ENCODE measurements around the gene CARD10. TPM values are rescaled to one million over a fixed set of nuclear protein-coding genes. Genes with fewer than 3 reads are reported as not detected.

Gene CARD10
- total and polyA plus RNA-seq, 2 of the 13 experiments (the other 11 are each of a cell fraction or from before 2014, with no cell fraction given): 35.2 to 55.8 TPM

DNA sequence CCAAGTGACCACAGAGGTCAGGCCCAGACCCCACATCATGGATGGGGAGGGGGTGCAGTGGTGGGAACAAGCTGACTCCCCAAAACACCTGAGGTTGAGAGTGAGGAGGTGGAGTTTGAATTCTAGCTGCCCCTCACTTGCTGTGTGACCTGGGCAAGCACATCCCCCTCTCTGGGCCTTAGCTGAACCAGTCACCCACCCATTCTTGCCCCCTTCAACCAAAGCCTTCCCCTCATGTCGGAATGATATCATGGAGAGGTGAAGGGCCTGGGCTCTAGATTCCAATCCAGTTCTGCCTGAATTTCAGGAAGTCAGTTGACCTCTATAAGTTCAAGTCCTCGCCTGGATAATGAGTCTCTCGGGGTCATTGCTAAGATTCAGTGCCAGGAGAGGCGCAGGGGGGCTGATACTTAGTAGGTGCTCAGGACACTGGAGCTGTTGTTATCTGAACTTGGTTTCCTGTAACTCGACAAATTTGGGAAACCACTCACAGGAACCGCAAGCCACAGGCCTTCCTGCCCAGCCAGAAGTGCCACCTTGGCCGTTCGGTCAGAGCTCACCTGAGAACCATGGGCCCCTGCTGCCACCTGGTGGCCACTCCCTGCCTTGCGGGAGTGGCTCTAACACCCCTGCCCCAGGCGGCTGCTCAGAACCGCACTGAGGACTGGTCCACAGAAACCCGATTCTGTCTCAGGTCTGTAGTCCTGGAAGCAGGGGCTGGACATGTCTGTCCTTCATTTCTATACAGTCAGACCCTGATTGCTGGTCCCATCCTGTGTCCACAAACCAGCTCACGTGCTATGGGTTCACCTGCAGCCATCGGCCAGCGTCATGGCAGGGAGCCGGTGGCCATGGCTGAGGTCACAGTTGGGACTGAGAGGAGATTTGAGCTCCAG, 47.9 kb upstream of the CARD10 start (continued):
- TF ChIP-seq ZNF564 (CRISPR knock-in tag; IDR thresholded peaks at IDR 0.05): 0 out of 2 replicates have a peak, but pooled peaks have one; percentile 48
- TF ChIP-seq RNF2 (conservative IDR thresholded peaks at IDR 0.05; ENCODE audit: low read depth): no peak
- TF ChIP-seq, protein P1, sequence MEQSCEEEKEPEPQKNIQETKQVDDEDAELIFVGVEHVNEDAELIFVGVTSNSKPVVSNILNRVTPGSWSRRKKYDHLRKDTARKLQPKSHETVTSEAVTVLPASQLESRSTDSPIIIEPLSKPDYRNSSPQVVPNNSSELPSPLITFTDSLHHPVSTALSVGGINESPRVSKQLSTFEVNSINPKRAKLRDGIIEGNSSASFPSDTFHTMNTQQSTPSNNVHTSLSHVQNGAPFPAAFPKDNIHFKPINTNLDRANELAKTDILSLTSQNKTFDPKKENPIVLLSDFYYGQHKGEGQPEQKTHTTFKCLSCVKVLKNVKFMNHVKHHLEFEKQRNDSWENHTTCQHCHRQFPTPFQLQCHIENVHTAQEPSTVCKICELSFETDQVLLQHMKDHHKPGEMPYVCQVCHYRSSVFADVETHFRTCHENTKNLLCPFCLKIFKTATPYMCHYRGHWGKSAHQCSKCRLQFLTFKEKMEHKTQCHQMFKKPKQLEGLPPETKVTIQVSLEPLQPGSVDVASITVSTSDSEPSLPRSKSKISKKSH (CRISPR knock-in tag; IDR thresholded peaks at IDR 0.05; ENCODE audit: borderline replicate concordance): no peak
- peak; percentile 25; the same call in 1 of the 2 replicates for TF ChIP-seq NFYB (CRISPR knock-in tag; IDR thresholded peaks at IDR 0.05)
- TF ChIP-seq ZNF563 (CRISPR knock-in tag; IDR thresholded peaks at IDR 0.05): no peak
- no peak for TF ChIP-seq EHMT2 (IDR thresholded peaks at IDR 0.05; ENCODE audit: borderline replicate concordance, low read depth, low read length)
- no peak for TF ChIP-seq ZNF841 (CRISPR knock-in tag; IDR thresholded peaks at IDR 0.05; ENCODE audit: borderline replicate concordance)
- no peak for TF ChIP-seq ZNF350 (CRISPR knock-in tag; IDR thresholded peaks at IDR 0.05; ENCODE audit: borderline replicate concordance, low read depth)
- TF ChIP-seq ZNF3 (CRISPR knock-in tag; IDR thresholded peaks at IDR 0.05): no peak
- TF ChIP-seq, protein P2, sequence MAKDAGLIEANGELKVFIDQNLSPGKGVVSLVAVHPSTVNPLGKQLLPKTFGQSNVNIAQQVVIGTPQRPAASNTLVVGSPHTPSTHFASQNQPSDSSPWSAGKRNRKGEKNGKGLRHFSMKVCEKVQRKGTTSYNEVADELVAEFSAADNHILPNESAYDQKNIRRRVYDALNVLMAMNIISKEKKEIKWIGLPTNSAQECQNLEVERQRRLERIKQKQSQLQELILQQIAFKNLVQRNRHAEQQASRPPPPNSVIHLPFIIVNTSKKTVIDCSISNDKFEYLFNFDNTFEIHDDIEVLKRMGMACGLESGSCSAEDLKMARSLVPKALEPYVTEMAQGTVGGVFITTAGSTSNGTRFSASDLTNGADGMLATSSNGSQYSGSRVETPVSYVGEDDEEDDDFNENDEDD (CRISPR knock-in tag; IDR thresholded peaks at IDR 0.05; ENCODE audit: borderline replicate concordance): no peak
- TF ChIP-seq SYNCRIP (IDR thresholded peaks at IDR 0.05; ENCODE audit: insufficient read depth, low read depth, low read length): no peak
- TF ChIP-seq FOXA1 (IDR thresholded peaks at IDR 0.05): no peak
- no peak for TF ChIP-seq FOXA1 (CRISPR knock-in tag; IDR thresholded peaks at IDR 0.05)
- no peak for TF ChIP-seq FOXA3 (CRISPR knock-in tag; IDR thresholded peaks at IDR 0.05)
- TF ChIP-seq SIX4 (CRISPR knock-in tag; IDR thresholded peaks at IDR 0.05): no peak
- TF ChIP-seq, protein P3, sequence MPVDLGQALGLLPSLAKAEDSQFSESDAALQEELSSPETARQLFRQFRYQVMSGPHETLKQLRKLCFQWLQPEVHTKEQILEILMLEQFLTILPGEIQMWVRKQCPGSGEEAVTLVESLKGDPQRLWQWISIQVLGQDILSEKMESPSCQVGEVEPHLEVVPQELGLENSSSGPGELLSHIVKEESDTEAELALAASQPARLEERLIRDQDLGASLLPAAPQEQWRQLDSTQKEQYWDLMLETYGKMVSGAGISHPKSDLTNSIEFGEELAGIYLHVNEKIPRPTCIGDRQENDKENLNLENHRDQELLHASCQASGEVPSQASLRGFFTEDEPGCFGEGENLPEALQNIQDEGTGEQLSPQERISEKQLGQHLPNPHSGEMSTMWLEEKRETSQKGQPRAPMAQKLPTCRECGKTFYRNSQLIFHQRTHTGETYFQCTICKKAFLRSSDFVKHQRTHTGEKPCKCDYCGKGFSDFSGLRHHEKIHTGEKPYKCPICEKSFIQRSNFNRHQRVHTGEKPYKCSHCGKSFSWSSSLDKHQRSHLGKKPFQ (CRISPR knock-in tag; IDR thresholded peaks at IDR 0.05; ENCODE audit: insufficient replicate concordance): no peak
- no peak for TF ChIP-seq HOXA5 (CRISPR knock-in tag; IDR thresholded peaks at IDR 0.05)
- peak; percentile 64 for TF ChIP-seq YY1 (IDR thresholded peaks at IDR 0.05; ENCODE audit: insufficient read depth, insufficient replicate concordance, low read depth, low read length)
- TF ChIP-seq ERF (CRISPR knock-in tag; IDR thresholded peaks at IDR 0.05): no peak
- peak; percentile 22; the same call in 1 of the 2 replicates for TF ChIP-seq ELF1 (CRISPR knock-in tag; IDR thresholded peaks at IDR 0.05)
- 0 out of 2 replicates have a peak, but pooled peaks have one; percentile 76 for TF ChIP-seq NRL (CRISPR knock-in tag; IDR thresholded peaks at IDR 0.05; ENCODE audit: borderline replicate concordance)
- TF ChIP-seq, protein P4, sequence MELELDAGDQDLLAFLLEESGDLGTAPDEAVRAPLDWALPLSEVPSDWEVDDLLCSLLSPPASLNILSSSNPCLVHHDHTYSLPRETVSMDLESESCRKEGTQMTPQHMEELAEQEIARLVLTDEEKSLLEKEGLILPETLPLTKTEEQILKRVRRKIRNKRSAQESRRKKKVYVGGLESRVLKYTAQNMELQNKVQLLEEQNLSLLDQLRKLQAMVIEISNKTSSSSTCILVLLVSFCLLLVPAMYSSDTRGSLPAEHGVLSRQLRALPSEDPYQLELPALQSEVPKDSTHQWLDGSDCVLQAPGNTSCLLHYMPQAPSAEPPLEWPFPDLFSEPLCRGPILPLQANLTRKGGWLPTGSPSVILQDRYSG (CRISPR knock-in tag; IDR thresholded peaks at IDR 0.05): no peak
- TF ChIP-seq, protein P5, sequence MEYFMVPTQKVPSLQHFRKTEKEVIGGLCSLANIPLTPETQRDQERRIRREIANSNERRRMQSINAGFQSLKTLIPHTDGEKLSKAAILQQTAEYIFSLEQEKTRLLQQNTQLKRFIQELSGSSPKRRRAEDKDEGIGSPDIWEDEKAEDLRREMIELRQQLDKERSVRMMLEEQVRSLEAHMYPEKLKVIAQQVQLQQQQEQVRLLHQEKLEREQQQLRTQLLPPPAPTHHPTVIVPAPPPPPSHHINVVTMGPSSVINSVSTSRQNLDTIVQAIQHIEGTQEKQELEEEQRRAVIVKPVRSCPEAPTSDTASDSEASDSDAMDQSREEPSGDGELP (IDR thresholded peaks at IDR 0.05; ENCODE audit: borderline replicate concordance, low read depth): no peak
- TF ChIP-seq IRF2 (CRISPR knock-in tag; IDR thresholded peaks at IDR 0.05): peak; percentile 45; the same call in 1 of the 2 replicates
- peak; percentile 59; the same call in 1 of the 2 replicates for TF ChIP-seq YEATS2 (CRISPR knock-in tag; IDR thresholded peaks at IDR 0.05; ENCODE audit: borderline replicate concordance)

Data from HepG2 (cell line).